D721Med (cell line): ENCODE results near the gene CDC42BPB.

ENCODE experiments used
- DNase-seq: peaks from one replicate; pipeline ENCODE4 v3.0.0; 2011; ENCODE audit warnings: low spot score; ENCODE audit not compliant: insufficient read length
- FAIRE-seq: peaks from 2 replicates; lab custom pipeline; 2011; peaks lifted over from hg19 to GRCh38; lab: Jason Lieb, UNC
- CTCF ChIP-seq: IDR thresholded peaks from 2 replicates; pipeline ENCODE4 v1.5.1; 2012; ENCODE audit warnings: mild to moderate bottlenecking, control low read depth; ENCODE audit not compliant: insufficient read depth; ENCODE audit errors: missing control alignments

The CDC42BPB gene

GRCh38 chr14:102914474-102915291, 142.7 kb downstream of the CDC42BPB start:
- FAIRE-seq (no peak), DNase-seq (no peak)
- TF ChIP-seq CTCF = no peak

GRCh38 chr14:102913341-102914211, 143.8 kb downstream of the CDC42BPB start:
- DNase-seq (no peak), FAIRE-seq (no peak)
- TF ChIP-seq CTCF = no peak

GRCh38 chr14:102911991-102912761, 145.2 kb downstream of the CDC42BPB start:
- no peak for DNase-seq
- TF ChIP-seq CTCF = no peak
- no peak for FAIRE-seq

GRCh38 chr14:102911541-102911951, 145.8 kb downstream of the CDC42BPB start:
- DNase-seq = no peak
- TF ChIP-seq CTCF = no peak
- FAIRE-seq = no peak

GRCh38 chr14:102910442-102910841, 146.9 kb downstream of the CDC42BPB start:
- no peak for FAIRE-seq
- no peak for TF ChIP-seq CTCF
- no peak for DNase-seq

GRCh38 chr14:102909911-102910310, 147.4 kb downstream of the CDC42BPB start:
- DNase-seq (no peak), FAIRE-seq (no peak)
- TF ChIP-seq CTCF = no peak
